HCT116 (cell line): ENCODE measurements around the gene S100A12. TPM values are rescaled to one million over a fixed set of nuclear protein-coding genes. Genes with fewer than 3 reads are reported as not detected.

Source experiments
- ATAC-seq: fragments of 200-7000 bp; cut with Tn5 transposase; 2 replicates; pipeline ENCODE4 v1.9.1; 2020; ENCODE audit warnings: mild to moderate bottlenecking, moderate library complexity
- Bru-seq: library from RNA; stranded (reverse); fragments of 400-500 nt; gene quantifications from one replicate; lab custom pipeline; 2021; lab: Mats Ljungman, UMichigan
- BruChase-seq, 2 experiments: library from RNA; stranded (reverse); fragments of 400-500 nt; gene quantifications; one replicate each; lab custom pipeline; 2021; lab: Mats Ljungman, UMichigan
- BruUV-seq: library from RNA; stranded (reverse); fragments of 400-500 nt; replicated peaks from 2 replicates; lab custom pipeline; 2021; lab: Mats Ljungman, UMichigan
- CTCF ChIA-PET: fragments of 300-600 bp; sonication (Branson Sonifier 250); formaldehyde crosslinking; loops from one replicate; lab custom pipeline; 2021; ENCODE audit warnings: antibody characterized with exemption; lab: Charles Lee
- POLR2A ChIA-PET: fragments of 300-600, 350-600 bp; sonication (Branson Sonifier 250); formaldehyde crosslinking; loops from one replicate; lab custom pipeline; 2021; ENCODE audit warnings: antibody characterized with exemption; lab: Charles Lee
- RAD21 ChIA-PET, 2 experiments: fragments of 300-600 bp; sonication (Branson Sonifier 250); formaldehyde crosslinking; loops; one replicate each; lab custom pipeline; 2023; ENCODE audit warnings: low total read pairs in 2 of 2; ENCODE audit not compliant: uncharacterized antibody in 2 of 2, unreplicated experiment in 2 of 2, low non-redundant PET in 1 of 2; lab: Charles Lee
- DNase-seq: peaks from one replicate; pipeline ENCODE4 v3.0.0-alpha.2; 2010; ENCODE audit warnings: low read depth, low spot score
- H2AFZ ChIP-seq: fragments of 200-600 bp; shearing (Covaris generic), sonication (generic); 2 replicates; pipeline ENCODE4 v1.6.1; 2017; ENCODE audit warnings: low read depth, mixed run types, mixed read lengths, antibody characterized with exemption, low read length; ENCODE audit not compliant: poor library complexity, severe bottlenecking
- H3K27ac ChIP-seq: 2 replicates; pipeline ENCODE4 v1.5.1; 2012; ENCODE audit warnings: low read depth, low read length
- H3K27me3 ChIP-seq: fragments of 200-600 bp; sonication (generic); 2 replicates; pipeline ENCODE4 v1.6.1; 2016; ENCODE audit warnings: mixed run types, low read length, mixed read lengths; ENCODE audit not compliant: insufficient read depth
- H3K36me3 ChIP-seq, 2 experiments: fragments of 200-500 bp in 1 of 2; fragments of 200-600 bp in 1 of 2; sonication (Bioruptor generic) in 1 of 2; sonication (generic) in 1 of 2; 2 replicates each; pipeline versions ENCODE4 v1.5.1 to v1.6.1; 2014 to 2016; ENCODE audit warnings: low read length in 2 of 2, inconsistent platforms in 1 of 2, mixed read lengths in 1 of 2, mixed run types in 1 of 2; ENCODE audit not compliant: insufficient read depth in 2 of 2, control insufficient read depth in 1 of 2
- H3K4me1 ChIP-seq, 2 experiments: fragments of 200-600 bp in 1 of 2; sonication (generic) in 1 of 2; 2 replicates each; pipeline versions ENCODE4 v1.5.1 to v1.6.1; 2012 to 2017; ENCODE audit warnings: low read length in 2 of 2, inconsistent platforms in 1 of 2, mild to moderate bottlenecking in 1 of 2, mixed read lengths in 1 of 2, mixed run types in 1 of 2, moderate library complexity in 1 of 2; ENCODE audit not compliant: insufficient read depth in 2 of 2, control insufficient read depth in 1 of 2
- H3K4me2 ChIP-seq: fragments of 200-600 bp; sonication (generic); 2 replicates; pipeline ENCODE4 v1.6.1; 2017; ENCODE audit warnings: mixed run types, low read length, mixed read lengths
- H3K4me3 ChIP-seq, 2 experiments: fragments of 200-600 bp in 1 of 2; sonication (generic) in 1 of 2; replicated peaks in 1 of 2; 2 replicates each; pipeline ENCODE4 v1.5.1; 2011 to 2016; ENCODE audit warnings: low read length in 2 of 2, control low read depth in 1 of 2, low read depth in 1 of 2, mild to moderate bottlenecking in 1 of 2, mixed read lengths in 1 of 2, mixed run types in 1 of 2
- H3K79me2 ChIP-seq: fragments of 200-600 bp; sonication (generic); 2 replicates; pipeline ENCODE4 v1.6.1; 2017; ENCODE audit warnings: mild to moderate bottlenecking, mixed run types, low read length, moderate library complexity, mixed read lengths; ENCODE audit not compliant: insufficient read depth
- H3K9ac ChIP-seq: fragments of 200-600 bp; sonication (generic); 2 replicates; pipeline ENCODE4 v1.6.1; 2016; ENCODE audit warnings: low read length, mixed read lengths
- H3K9me2 ChIP-seq: fragments of 200-600 bp; sonication (generic), shearing (Covaris generic); 2 replicates; pipeline ENCODE4 v1.6.1; 2017; ENCODE audit warnings: mixed run types, mild to moderate bottlenecking, moderate library complexity; ENCODE audit not compliant: insufficient read depth
- H3K9me3 ChIP-seq, 2 experiments: fragments of 200-500 bp in 1 of 2; fragments of 200-600 bp in 1 of 2; sonication (Bioruptor generic) in 1 of 2; sonication (generic) in 1 of 2; 2 replicates each; pipeline ENCODE4 v1.6.1; 2014 to 2017; ENCODE audit warnings: low read length in 2 of 2, mixed read lengths in 2 of 2, inconsistent platforms in 1 of 2, low read depth in 1 of 2, mild to moderate bottlenecking in 1 of 2, mixed run types in 1 of 2, moderate library complexity in 1 of 2; ENCODE audit not compliant: control insufficient read depth in 1 of 2, insufficient read depth in 1 of 2
- H4K20me1 ChIP-seq: fragments of 200-600 bp; sonication (generic), shearing (Covaris generic); 2 replicates; pipeline ENCODE4 v1.6.1; 2017; ENCODE audit warnings: mixed run types, mild to moderate bottlenecking, moderate library complexity; ENCODE audit not compliant: insufficient read depth
- CBX3 ChIP-seq: IDR thresholded peaks from 2 replicates; pipeline ENCODE4 v1.6.1; 2012; ENCODE audit warnings: low read depth
- EZH2phosphoT487 ChIP-seq: fragments of 200-600 bp; IDR thresholded peaks from 2 replicates; pipeline ENCODE4 v1.6.1; 2018; ENCODE audit warnings: antibody characterized with exemption, borderline replicate concordance
- FOSL1 ChIP-seq: IDR thresholded peaks from 2 replicates; pipeline ENCODE4 v1.6.1; 2012; ENCODE audit warnings: low read depth
- JUND ChIP-seq: IDR thresholded peaks from 2 replicates; pipeline ENCODE4 v1.6.1; 2012
- POLR2A ChIP-seq: IDR thresholded peaks from 2 replicates; pipeline ENCODE4 v1.7.0; 2011; ENCODE audit warnings: borderline replicate concordance; ENCODE audit not compliant: insufficient read depth, insufficient read length; ENCODE audit errors: extremely low read depth
- RAD21 ChIP-seq: IDR thresholded peaks from 2 replicates; pipeline ENCODE4 v1.6.1; 2012; ENCODE audit warnings: low read depth, mild to moderate bottlenecking
- TCF7L2 ChIP-seq: IDR thresholded peaks from 2 replicates; pipeline ENCODE4 v1.7.0; 2011; ENCODE audit warnings: borderline replicate concordance, inconsistent platforms; ENCODE audit not compliant: insufficient read depth, insufficient read length; ENCODE audit errors: extremely low read depth
- ZFX ChIP-seq: fragments of 450-650 bp; IDR thresholded peaks from 2 replicates; pipeline ENCODE4 v1.6.1; 2017
- ZNF274 ChIP-seq: fragments of 200-500 bp; sonication (Bioruptor generic); IDR thresholded peaks from 2 replicates; pipeline ENCODE4 v1.6.1; 2014; ENCODE audit warnings: mild to moderate bottlenecking, low read depth, low read length, inconsistent platforms
- intact Hi-C: fragments of 100-400 bp; cut with micrococcal nuclease; formaldehyde crosslinking; loops from 2 replicates; pipeline ENCODE4 v1.10.0; 2022
- long read RNA-seq: library from polyadenylated mRNA; unstranded; transcript quantifications from one replicate; pipeline ENCODE4 v2.0.0, GENCODE V29; 2021; ENCODE audit not compliant: unreplicated experiment
- polyA plus RNA-seq: library from polyadenylated mRNA; unstranded; fragments of >200 nt; gene quantifications from 2 replicates; pipeline ENCODE4 v1.2.1, GENCODE V29; 2012; ENCODE audit warnings: missing spikeins
- total RNA-seq: library from RNA; stranded (reverse); gene quantifications from one replicate; pipeline ENCODE4 v1.2.1, GENCODE V29; 2021; ENCODE audit not compliant: unreplicated experiment
- TF ChIP-seq, protein P1 (sequence below), 3 experiments: fragments of 200-600 bp in 1 of 3; sonication (generic) in 1 of 3; IDR thresholded peaks in 2 of 3; conservative IDR thresholded peaks in 1 of 3; 2 replicates each; pipeline ENCODE4 v1.5.1; 2012 to 2017; ENCODE audit warnings: low read depth in 2 of 3, low read length in 2 of 3, antibody characterized with exemption in 1 of 3, borderline replicate concordance in 1 of 3, control low read depth in 1 of 3, mild to moderate bottlenecking in 1 of 3, mixed read lengths in 1 of 3, mixed run types in 1 of 3, moderate library complexity in 1 of 3; ENCODE audit not compliant: insufficient read depth in 1 of 3

The S100A12 gene
- not detected for total RNA-seq
- not detected in 2 replicates for polyA plus RNA-seq
- Bru-seq, nascent RNA, result not detected
- not detected for BruChase-seq, experiment 1, labeled RNA remaining after a 6-hour chase
- BruChase-seq, experiment 2, labeled RNA remaining after a 2-hour chase, result not detected
- long read RNA-seq, result 0 reads

DNA sequence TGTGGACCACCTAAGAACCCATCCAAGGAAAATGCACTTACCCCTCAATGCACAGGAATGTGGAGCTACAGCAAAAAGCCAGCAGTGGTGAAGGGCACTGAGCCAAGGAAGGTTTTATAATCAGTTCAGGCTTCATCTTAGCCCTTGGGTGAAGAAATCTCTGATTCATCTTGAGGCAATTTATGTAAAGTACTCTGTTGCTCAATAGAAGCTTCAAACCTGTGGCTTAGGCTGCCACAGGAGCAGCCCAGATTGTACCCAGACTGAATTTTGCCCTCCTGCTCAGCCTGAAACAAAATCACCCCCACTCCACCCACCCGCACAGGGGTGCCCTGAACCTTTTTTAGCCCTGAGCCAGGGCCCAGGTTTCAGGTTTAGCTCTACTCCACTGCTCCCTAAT, at the start of gene S100A12:
TSS of gene S100A12 (minus strand) at position 111 of the 400 bp plus-strand sequence. CDS start 1,029 bp downstream, outside the sequence.
- Histone ChIP-seq H3K4me3 (no peak within 1 kb of the TSS), H3K9me2 (no peaks in the 10 kb centered on the region), H3K27ac (no peak within 1 kb of the TSS), H3K27me3 (peaks cover 45% of the 10 kb centered on the region), H2AFZ (no peak within 1 kb of the TSS), H3K9ac (no peak within 1 kb of the TSS), H3K4me1 (no peaks in the 10 kb centered on the region), H3K36me3 (no peaks in the 10 kb centered on the region), H3K79me2 (no peaks in the 10 kb centered on the region), H4K20me1 (no peaks in the 10 kb centered on the region), H3K4me2 (no peak within 1 kb of the TSS), H3K9me3 (no peaks in the 10 kb centered on the region)
- DNase-seq (no peak), ATAC-seq (no peak)
- intact Hi-C loops, result no loop called here
- CTCF ChIA-PET, result no interaction called here
- POLR2A ChIA-PET, result no interaction called here
- no TSS peak for BruUV-seq
- TF ChIP-seq EZH2phosphoT487 (no peak), ZFX (no peak), FOSL1 (no peak), JUND (no peak), ZNF274 (no peak), CBX3 (no peak), TCF7L2 (no peak), RAD21 (no peak), POLR2A (no peak)
- TF ChIP-seq, protein P1, sequence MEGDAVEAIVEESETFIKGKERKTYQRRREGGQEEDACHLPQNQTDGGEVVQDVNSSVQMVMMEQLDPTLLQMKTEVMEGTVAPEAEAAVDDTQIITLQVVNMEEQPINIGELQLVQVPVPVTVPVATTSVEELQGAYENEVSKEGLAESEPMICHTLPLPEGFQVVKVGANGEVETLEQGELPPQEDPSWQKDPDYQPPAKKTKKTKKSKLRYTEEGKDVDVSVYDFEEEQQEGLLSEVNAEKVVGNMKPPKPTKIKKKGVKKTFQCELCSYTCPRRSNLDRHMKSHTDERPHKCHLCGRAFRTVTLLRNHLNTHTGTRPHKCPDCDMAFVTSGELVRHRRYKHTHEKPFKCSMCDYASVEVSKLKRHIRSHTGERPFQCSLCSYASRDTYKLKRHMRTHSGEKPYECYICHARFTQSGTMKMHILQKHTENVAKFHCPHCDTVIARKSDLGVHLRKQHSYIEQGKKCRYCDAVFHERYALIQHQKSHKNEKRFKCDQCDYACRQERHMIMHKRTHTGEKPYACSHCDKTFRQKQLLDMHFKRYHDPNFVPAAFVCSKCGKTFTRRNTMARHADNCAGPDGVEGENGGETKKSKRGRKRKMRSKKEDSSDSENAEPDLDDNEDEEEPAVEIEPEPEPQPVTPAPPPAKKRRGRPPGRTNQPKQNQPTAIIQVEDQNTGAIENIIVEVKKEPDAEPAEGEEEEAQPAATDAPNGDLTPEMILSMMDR (IDR thresholded peaks at IDR 0.05 in 2 of 3, conservative IDR thresholded peaks at IDR 0.05 in 1 of 3; ENCODE audit: borderline replicate concordance in 1 of 3, insufficient read depth in 1 of 3, low read depth in 2 of 3, low read length in 2 of 3), result no peak
- RAD21 ChIA-PET, result no interaction called here
